Islet of Langerhans (tissue), 1 donor: ENCODE data around the gene KPNA5.
"Not testable (repeated sequence)": the region's sequence is repeated elsewhere in the genome, so short reads cannot be mapped to it uniquely, and the experiment has no call there.

Experiments
- FAIRE-seq: peaks from one replicate; lab custom pipeline; 2011; peaks lifted over from hg19 to GRCh38; lab: Jason Lieb, UNC

Gene KPNA5

DNA sequence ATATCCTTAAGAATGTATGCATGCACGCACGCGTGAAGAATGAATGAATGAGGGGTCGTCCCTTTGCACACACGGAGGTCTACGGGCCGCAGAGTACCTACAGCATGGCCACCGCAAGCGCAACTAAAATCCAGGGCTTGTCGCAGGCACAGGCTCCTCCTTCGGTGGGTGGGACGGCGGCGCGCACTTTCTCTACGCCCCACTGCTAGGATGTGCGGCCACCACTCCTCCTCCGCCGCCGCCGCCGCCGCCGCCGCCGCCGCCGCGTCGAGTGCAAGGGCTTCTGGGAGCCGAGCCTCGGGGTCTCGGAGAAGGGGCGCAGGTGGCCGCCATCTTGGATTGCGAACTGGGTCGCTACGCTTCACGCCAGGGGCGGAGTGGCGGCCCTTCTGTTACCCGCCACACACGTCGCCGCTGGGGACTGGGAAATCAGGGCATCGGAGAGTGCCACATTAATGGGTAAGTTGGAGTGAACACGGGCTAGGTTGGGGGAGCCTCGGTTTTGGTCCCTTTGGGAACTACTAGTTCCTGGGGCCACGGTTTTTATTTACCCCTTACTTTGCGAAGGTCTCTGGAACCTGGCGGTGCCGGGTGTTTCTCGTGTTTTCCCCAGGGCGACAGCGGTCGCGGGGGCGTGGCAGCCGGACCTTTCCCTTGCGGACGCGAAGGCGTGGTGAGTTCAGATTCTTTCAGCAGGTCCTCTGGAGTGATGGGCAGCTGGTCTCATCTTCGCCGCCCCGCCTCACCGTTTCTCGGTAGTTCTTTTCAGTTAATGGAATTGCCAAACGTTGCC is at the start of gene KPNA5:
Gene KPNA5 (plus strand): TSS at position 332 of the 793 bp plus-strand sequence. CDS start 124 bp downstream, at position 456.
- FAIRE-seq, result no peak

DNA sequence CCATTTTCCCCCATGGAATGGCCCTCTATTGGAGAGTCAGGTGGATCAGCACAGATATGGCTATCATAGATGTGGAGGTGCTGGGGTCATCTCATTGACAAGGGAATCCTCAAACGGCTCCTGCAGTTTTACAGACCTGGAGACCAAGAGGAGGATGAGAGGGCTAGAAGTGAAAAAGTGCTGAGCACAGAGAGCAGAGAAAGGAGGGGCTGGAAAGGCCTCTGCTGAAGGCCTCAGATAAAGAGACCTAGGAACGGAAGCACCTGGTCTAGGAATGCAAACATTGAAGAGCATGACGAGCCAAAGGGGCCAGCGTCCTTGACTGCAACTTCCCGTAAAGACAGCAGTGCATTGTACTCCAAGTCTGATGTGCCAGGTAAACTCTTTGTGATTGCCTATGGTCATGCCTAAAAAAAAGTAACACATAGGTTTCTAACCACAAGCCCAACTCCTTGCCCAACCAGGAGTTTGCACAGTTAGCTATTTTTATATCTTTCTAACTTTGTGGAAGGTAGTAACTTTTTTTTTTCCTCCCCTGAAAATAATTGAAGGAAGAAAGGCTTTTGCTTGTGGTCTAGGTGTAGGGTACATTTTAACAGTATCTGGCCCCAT is 49.5 kb upstream of the KPNA5 start:
- no peak for FAIRE-seq

DNA sequence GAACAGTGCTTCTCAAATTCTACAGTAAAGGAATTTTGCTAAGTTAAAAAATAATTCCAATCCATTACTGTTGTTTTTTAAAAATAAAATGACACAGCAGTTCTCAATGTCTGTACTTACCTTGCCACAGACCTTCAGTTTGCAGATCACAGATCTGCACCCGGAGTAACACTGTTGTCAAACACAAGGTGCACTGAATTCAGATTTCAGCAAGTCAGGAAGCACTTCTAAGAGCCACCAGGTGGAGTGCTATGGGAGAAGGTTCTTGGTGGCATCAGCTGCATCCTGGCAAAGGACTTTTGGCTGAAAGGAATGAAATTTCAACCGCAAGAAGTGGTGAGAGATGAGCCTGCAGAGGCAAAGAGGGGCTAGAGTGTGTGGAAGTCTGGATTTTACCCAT is 47.3 kb upstream of the KPNA5 start:
- FAIRE-seq, result no peak

DNA sequence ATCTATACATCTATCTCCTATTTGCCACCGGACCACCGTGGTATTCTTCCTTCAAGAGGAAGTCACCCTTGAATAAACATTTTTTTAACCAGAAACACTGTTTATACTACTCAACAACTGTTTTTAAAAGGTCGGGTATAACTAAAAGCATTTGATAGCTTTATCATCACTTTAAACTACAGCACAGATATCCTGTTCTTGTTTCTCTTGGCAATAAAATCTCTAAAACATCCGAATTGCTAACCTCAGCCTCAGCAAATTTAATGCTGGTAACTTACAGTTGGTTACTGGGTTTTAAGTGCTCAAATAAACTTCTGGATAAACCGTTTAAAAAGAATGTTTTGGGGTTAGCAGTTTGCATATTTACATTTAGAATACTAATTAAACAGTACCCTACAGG is 32.9 kb upstream of the KPNA5 start:
- FAIRE-seq, result no peak

DNA sequence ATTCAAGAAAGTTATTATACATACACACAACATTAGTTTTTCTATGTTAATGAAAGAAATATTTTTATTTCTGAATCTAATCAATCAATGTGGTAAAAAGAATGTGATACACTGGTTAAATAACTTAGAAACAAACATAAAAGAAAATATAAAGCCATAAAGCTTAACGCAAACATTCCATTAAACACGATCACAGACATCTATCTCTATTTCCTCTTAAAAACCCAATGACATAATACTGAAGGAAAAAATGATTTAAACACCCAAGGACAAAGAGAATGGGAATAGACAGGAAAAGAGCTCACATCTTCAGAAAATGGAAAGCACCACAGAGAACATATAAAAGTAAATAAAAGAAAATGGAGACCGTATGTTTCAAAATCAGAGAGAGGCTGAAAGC is 31.9 kb upstream of the KPNA5 start:
- FAIRE-seq, result no peak

DNA sequence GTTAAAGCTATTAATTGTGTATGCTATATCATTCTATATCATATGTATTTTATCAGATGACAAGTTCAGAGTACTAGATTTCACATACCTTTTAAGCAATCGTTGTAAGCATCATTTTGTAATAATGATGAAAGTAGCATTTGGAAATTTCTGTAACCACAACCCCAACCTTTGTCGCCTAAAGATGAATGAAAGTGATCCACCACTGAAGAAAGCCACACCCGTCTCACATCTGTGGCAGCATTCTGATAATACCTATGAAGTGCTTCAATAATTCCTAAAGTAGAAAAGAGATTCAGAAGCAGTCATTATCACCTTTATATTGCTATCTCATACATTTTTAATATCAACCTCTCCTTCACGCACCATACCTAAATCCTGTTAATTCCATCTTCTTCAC is 29.1 kb upstream of the KPNA5 start:
- FAIRE-seq, result no peak

DNA sequence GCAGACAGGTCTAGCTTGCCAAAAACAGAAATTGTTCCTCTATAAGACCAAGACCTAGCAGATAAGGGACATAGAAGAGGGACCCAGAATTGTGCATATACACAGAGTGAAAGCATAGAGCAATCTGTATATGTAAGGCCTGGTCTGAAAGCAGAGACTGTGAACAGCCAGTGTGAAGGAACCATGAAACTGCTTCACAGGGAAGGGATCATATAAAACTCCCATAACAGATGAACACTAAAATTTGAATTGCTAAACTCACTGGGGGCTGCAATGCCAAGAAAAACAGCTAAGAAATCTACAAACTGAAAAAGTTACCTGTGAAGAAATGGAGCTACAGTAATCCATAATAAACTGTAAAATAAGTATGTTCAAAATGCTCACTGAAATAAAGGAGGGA is 19.4 kb upstream of the KPNA5 start:
- FAIRE-seq, result no peak

DNA sequence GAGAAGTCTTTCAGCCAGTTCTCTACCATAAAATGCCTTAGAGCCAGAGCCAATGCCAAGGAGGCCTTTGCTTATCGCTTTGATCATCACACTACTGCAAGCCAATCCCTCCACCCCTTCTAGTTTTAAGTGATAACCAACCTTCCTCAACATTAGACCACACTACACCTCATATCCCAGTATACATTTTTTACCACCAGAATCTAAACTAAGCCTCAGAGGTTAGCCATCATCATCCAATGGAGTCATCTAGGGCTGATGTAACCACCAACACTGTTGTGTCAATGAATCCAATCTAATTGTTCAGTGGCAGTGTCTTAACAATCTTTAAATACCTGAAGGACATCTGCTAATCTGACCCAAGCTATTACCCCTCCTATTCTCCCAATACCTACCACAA is 18.8 kb upstream of the KPNA5 start:
- FAIRE-seq, result no peak

DNA sequence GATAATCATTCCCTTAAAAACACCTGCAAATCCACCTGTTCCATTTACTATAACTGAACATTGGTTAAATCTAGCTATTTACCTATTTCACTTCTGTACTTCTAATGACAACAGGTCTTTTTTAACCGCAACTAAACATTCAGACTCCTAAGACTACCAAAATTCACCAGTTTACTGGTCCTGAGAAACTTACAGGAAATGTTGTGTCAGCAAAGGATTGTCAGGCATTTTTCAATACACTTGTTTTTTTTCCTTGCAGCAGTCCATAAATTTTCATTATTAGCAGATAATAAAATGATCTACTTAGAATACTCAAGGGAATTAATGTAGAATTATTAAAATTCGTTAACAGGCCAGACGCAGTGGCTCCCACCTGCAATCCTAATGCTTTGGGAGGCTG is 17.7 kb upstream of the KPNA5 start:
- no peak for FAIRE-seq

DNA sequence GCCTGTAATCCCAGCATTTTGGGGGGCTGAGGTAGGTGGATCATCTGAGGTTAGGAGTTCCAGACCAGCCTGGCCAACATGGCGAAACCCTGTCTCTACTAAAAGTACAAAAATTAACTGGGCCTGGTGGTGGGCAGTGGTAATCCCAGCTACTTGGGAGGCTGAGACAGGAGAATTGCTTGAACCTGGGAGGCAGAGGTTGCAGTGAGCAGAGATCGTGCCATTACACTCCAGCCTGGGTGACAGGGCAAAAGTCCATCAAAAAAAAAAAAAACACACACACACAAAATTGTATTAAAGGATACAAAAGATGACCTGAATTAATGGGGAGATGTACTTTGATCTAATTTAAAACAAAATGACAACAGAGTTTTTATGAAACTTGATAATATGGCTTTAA is 16.8 kb upstream of the KPNA5 start:
- FAIRE-seq, result not testable (repeated sequence)

DNA sequence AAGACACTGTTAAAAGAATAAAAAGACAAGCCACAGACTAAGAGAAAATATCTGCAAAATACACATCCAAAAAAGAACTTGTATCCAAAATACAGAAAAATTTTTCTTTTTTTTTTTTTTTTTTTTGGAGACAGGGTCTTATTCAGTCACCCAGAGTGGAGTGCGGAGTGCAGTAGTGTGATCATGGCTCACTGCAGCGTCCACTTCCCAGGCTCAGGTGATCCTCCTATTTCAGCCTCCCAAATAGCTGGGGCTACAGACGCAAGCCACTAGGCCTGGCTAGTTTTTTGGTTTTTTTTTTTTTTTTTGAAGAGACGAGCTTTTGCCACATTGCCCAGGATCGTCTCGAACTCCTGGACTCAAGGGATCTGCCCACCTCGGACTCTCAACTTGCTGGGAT is 15.5 kb upstream of the KPNA5 start:
- FAIRE-seq, result no peak

DNA sequence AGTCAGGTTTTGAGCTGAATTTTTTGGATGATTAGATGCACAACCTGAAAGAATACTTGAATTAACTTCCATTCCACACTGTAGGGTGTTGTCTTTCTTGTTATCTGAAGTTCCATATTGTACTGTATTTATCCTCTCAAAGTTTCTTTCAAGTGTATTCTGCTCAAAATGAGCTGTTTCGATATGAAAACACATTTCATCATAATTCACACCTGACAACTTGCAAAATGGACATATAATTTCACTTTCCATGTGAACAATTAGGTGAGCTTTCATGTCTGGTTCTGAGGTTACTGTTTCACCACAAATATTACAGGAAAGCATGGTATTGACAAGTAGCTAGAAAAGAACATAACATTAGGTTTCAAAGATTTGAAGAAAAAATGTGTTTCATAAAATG is 14.1 kb upstream of the KPNA5 start:
- FAIRE-seq, result no peak

DNA sequence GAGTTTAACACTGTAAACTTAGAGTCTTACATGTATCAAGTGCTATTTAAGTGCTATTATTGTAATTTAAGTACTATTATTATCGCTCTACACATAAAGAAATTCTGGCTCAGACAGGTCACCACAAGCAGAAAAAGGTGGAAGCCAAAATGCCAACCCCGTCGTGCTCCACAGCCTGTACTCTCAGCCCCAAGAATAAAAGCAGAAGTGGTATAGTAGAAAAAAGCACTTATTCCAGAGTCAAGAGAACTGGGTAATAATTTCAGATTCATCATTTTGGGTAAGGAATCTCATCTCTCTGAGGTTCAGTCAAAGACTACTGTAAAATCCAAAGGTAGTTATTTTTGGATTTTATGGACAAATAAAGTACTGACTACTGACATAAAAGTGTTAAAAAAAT is 13.4 kb upstream of the KPNA5 start:
- no peak for FAIRE-seq

DNA sequence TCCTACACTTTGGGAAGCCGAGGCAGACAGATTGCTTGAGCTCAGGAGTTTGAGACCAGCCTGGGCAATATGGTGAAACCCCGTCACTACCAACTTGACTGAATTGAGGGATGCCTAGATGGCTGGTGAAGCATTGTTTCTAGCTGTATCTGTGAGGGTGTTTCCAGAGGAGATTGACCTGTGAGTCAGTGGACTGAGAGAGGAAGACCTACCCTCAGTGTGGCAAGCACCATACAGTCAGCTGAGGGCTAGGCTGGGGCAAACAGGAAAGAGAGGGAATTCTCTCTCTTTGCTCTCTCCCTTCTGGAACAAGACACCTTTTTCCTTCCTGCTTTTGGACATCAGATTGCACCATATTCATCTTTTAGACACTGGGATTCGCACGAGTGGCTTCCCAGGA is 8.7 kb upstream of the KPNA5 start:
- FAIRE-seq, result no peak

DNA sequence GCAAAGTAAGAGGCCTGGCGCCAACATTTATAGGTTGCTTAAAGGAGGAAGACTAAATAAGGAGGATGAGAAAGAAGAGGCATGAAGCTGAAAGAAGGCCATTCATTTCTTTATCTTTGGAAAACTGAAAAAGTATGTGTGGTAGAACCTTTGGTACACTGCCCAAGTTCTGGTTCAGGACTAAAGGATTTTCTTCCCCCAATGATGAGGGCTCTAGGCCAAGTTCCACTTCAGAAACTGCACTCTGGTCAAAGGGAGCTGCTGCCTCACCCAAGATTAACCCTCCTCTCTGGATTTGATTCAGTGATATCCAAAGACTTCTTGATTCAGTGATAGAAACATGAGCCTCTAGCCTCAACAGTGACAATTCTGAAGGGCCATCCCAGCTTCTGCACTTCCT is 5.0 kb upstream of the KPNA5 start:
- no peak for FAIRE-seq

DNA sequence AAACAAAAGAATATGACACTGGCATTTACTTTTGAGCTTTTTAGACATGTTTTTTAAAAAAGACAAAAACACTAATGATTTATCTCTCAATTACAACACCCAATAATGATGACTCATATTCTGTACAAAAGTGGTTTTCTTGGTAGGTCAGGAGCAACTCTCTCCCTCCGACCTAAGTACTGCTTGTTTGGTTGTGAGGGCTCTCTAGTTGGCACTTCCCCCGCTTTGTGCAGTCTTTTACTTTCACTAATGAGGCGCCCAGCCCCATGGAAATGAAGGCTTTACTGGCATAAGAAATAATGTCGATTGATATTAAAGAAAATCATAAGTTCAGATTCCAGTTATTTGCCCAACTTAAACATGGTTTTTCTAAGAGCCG is 1.3 kb downstream of the KPNA5 start:
- FAIRE-seq, result no peak

DNA sequence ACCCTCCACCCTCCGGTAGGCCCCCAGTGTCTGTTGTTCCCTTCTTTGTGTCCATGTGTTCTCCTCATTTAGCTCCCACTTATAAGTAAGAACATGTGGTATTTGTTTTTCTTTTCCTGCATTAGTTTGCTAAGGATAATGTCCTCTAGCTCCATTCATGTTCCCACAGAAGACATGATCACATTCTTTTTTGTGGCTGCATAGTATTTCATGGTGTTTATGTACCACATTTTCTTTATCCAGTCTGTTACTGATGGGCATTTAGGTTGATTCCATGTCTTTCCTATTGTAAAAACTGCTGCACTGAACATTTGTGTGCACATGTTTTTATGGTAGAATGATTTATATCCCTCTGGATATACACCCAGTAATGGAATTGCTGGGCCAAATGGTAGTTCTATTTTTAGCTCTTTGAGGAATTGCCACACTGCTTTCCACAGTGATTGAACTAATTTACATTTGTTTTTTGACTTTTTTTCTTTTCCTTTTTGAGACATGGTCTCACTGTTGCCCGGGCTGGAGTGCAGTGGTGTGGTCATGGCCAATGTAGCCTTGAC is 4.5 kb downstream of the KPNA5 start:
- FAIRE-seq, result no peak

DNA sequence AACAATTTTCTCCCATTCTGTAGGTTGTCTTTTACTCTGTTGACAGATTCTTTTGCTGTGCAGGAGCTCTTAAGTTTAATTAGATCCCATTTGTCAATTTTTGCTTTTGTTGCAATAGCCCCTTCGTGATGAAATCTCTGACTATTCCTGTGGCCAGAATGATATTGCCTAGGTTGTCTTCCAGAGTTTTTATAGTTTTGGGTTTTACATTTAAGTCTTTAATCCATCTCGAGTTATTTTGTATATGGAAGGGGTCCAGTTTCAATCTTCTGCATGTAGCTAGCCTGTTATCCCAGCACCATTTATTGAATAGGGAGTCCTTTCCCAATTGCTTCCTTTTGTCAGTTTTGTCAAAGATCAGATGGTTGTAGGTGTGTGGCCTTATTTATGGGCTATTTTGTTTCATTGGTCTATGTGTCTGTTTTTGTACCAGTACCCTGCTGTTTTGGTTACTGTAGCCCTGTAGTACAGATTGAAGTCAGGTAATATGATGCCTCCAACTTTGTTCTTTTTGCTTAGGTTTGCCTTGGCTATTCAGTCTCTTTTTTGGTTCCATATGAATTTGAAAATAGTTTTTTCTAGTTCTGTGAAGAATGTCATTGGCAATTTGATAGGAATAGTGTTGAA is 5.6 kb downstream of the KPNA5 start:
- not testable (repeated sequence) for FAIRE-seq

DNA sequence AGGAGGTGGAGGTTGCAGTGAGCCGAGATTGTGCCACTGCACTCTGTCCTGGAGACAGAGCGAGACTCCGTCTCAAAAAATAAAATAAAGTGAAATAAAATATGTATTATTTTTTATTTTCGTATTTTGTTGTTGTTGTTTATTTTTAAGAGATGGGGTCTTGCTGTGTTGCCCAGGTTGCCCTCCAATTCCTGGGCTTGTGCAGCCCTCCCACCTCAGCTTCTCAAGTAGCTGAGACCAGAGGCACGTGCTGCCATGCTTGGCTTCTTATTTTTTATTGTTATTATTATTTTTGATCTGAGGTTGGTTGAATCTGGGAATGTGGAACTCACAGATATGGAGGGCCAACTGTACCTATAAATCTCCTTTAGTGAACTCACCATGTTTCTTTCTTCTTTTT is 10.1 kb downstream of the KPNA5 start:
- FAIRE-seq, result no peak

DNA sequence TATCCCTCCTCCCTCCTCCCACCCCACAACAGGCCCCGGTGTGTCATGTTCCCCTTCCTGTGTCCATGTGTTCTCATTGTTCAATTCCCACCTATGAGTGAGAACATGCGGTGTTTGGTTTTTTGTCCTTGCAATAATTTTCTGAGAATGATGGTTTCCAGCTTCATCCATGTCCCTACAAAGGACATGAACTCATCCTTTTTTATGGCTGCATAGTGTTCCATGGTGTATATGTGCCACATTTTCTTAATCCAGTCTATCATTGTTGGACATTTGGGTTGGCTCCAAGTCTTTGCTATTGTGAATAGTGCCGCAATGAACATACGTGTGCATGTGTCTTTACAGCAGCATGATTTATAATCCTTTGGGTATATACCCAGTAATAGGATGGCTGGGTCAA is 11.9 kb downstream of the KPNA5 start:
- not testable (repeated sequence) for FAIRE-seq

DNA sequence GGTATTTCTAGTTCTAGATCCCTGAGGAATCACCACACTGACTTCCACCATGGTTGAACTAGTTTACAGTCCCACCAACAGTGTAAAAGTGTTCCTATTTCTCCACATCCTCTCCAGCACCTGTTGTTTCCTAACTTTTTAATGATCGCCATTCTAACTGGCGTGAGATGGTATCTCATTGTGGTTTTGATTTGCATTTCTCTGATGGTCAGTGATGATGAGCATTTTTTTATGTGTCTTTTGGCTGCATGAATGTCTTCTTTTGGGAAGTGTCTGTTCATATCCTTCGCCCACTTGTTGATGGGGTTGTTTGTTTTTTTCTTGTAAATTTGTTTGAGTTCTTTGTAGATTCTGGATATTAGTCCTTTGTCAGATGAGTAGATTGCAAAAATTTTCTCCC is 12.3 kb downstream of the KPNA5 start:
- FAIRE-seq, result not testable (repeated sequence)

DNA sequence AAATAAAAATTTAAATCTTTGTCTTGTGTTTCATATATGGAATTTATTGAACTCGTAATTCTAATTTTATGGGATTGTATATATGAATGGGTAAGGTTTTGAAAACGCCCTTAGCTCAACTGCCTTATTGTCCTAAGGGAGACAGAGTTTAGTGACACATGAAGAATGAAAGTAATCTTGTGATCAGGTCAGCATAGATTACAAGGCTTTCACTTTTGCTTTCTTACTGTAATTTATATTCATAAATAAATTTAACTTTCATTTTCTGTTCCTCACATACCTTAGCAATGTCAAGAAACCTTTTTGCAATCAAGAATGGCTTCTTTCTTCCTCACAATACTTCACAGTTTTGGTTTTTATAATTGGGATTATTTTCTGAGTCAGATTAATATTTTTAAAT is 14.4 kb downstream of the KPNA5 start:
- FAIRE-seq, result no peak

DNA sequence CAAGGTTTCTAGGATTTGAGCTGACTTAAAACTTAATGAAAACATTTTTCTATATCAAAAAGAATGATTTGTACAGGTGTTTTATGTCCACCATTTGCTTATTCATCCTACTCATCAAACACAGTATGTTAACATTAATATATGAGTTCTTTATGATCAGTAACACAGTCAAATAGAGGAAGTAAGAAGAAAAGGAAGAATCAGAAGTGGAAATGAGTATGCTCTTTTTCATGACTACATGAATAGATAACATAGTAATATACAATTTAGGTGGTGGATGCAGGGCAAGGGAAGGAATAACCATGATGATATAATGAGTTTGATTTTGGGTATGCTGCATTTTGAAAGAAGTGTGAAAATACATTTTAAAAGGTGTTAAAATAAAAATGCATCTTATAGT is 16.5 kb downstream of the KPNA5 start:
- FAIRE-seq, result peak; percentile 75
